ENCODE data around the gene TVP23A. TPM values are rescaled to one million over a fixed set of nuclear protein-coding genes. Genes with fewer than 3 reads are reported as not detected.
"Not testable (repeated sequence)": the region's sequence is repeated elsewhere in the genome, so short reads cannot be mapped to it uniquely, and the experiment has no call there.

TVP23A gene
- total RNA-seq, 6 experiments from 2014 or later, result 0.06 to 0.22 (median 0.13) TPM; not detected in 1

GRCh38 chr16:10799736-10800135 lies 18.9 kb downstream of the TVP23A start:
- no peak overlapping the region for H3K27ac ChIP-seq

GRCh38 chr16:10791048-10791447 lies 27.5 kb downstream of the TVP23A start:
- no peak for DNase-seq
- TF ChIP-seq CTCF (IDR thresholded peaks at IDR 0.05) (no peak), POLR2A (IDR thresholded peaks at IDR 0.05) (no peak)
- Histone ChIP-seq H3K27ac (no peak overlapping the region), H3K4me1 (no peaks in the 10 kb centered on the region), H3K9me3 (no peaks in the 10 kb centered on the region), H3K36me3 (no peaks in the 10 kb centered on the region), H3K27me3 (no peaks in the 10 kb centered on the region), H3K4me3 (no peak overlapping the region)
- intact Hi-C loops (cut with DNase I), result no loop called here
- no peak for ATAC-seq
- 65% methylated on average over 4 of the region's 4 CpGs for WGBS (ENCODE audit: insufficient coverage, low coverage, low lambda C conversion rate, missing lambda C conversion rate)

More at GRCh38 chr16:10799736-10800135, 18.9 kb downstream of the TVP23A start:
- Histone ChIP-seq H3K4me3 (no peak overlapping the region), H3K36me3 (no peaks in the 10 kb centered on the region), H3K27me3 (no peaks in the 10 kb centered on the region), H3K9me3 (no peaks in the 10 kb centered on the region), H3K4me1 (no peaks in the 10 kb centered on the region)
- no peak for ATAC-seq
- TF ChIP-seq CTCF (IDR thresholded peaks at IDR 0.05) (no peak), POLR2A (IDR thresholded peaks at IDR 0.05) (no peak)
- 85% methylated on average over 2 of the region's 3 CpGs for WGBS (ENCODE audit: insufficient coverage, low coverage, low lambda C conversion rate, missing lambda C conversion rate)
- intact Hi-C loops (cut with DNase I), result no loop called here
- no peak for DNase-seq

GRCh38 chr16:10788630-10789029 lies 30.0 kb downstream of the TVP23A start:
- H3K9me3 ChIP-seq; H3K4me1 ChIP-seq; DNase-seq; intact Hi-C loops (cut with DNase I); H3K4me3 ChIP-seq; H3K27me3 ChIP-seq; H3K36me3 ChIP-seq; ATAC-seq; H3K27ac ChIP-seq: not testable (repeated sequence)
- WGBS (ENCODE audit: insufficient coverage, low coverage, low lambda C conversion rate, missing lambda C conversion rate), result 70% methylated on average over 3 of the region's 4 CpGs

- Histone ChIP-seq H3K36me3 (no peaks in the 10 kb centered on the region), H3K4me3 (no peak overlapping the region), H3K27ac (no peak overlapping the region), H3K27me3 (no peaks in the 10 kb centered on the region), H3K9me3 (no peaks in the 10 kb centered on the region), H3K4me1 (no peaks in the 10 kb centered on the region)
- no peak for TF ChIP-seq CTCF (IDR thresholded peaks at IDR 0.05)
- no peak for TF ChIP-seq POLR2A (IDR thresholded peaks at IDR 0.05)
- intact Hi-C loops (cut with DNase I), result no loop called here
- no peak for DNase-seq
- ATAC-seq, result no peak
- WGBS (ENCODE audit: insufficient coverage, low coverage, low lambda C conversion rate, missing lambda C conversion rate), result no CpG with 5 or more reads among the region's 5 CpGs
These were observed 31.3 kb downstream of the TVP23A start for GRCh38 chr16:10787304-10787703.

GRCh38 chr16:10782628-10783027 lies 36.0 kb downstream of the TVP23A start:
- Histone ChIP-seq H3K4me3 (no peak overlapping the region), H3K27ac (no peak overlapping the region), H3K4me1 (no peaks in the 10 kb centered on the region), H3K9me3 (no peaks in the 10 kb centered on the region), H3K36me3 (no peaks in the 10 kb centered on the region), H3K27me3 (no peaks in the 10 kb centered on the region)
- intact Hi-C loops (cut with DNase I), result no loop called here
- DNase-seq, result no peak
- ATAC-seq, result no peak
- WGBS (ENCODE audit: insufficient coverage, low coverage, low lambda C conversion rate, missing lambda C conversion rate), result 100% methylated on average over 1 of the region's 2 CpGs
- no peak for TF ChIP-seq POLR2A (IDR thresholded peaks at IDR 0.05)
- TF ChIP-seq CTCF (IDR thresholded peaks at IDR 0.05), result no peak

All from right lobe of liver (tissue), 6 donors.